Lower leg skin (tissue), 3 donors: Measurements from ENCODE around the gene AKAP12.

Experiments used
- POLR2A ChIP-seq, 2 donors: fragments of 450-650 bp; IDR thresholded peaks; one replicate each; pipeline ENCODE4 v1.6.1; 2016 to 2017; ENCODE audit warnings: antibody characterized with exemption in 2 of 2, mild to moderate bottlenecking in 1 of 2, moderate library complexity in 1 of 2
- TF ChIP-seq, protein P1 (sequence below), 3 donors: fragments of 450-650 bp; IDR thresholded peaks; one replicate each; pipeline ENCODE4 v1.5.1; 2016; ENCODE audit warnings: antibody characterized with exemption in 3 of 3, mild to moderate bottlenecking in 3 of 3, moderate library complexity in 2 of 3

DNA sequence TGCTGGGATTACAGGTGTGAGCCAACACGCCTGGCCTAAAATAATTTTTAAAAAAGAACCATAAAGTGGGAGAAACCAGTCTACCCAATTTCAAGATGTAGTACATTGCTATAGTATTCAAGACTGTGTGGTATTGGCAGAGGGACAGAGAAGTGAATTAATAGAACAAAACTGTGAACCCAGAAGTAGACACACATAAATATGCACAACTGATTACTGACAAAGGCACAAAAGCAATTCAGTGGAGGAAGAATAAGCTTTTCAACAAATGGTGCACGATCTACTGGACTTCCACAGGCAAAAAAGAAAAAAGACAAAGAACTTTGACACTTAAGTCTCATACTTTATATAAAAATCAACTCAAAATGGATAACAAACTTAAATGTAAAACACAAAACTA is 136.1 kb downstream of the AKAP12 start:
- TF ChIP-seq, protein P1, sequence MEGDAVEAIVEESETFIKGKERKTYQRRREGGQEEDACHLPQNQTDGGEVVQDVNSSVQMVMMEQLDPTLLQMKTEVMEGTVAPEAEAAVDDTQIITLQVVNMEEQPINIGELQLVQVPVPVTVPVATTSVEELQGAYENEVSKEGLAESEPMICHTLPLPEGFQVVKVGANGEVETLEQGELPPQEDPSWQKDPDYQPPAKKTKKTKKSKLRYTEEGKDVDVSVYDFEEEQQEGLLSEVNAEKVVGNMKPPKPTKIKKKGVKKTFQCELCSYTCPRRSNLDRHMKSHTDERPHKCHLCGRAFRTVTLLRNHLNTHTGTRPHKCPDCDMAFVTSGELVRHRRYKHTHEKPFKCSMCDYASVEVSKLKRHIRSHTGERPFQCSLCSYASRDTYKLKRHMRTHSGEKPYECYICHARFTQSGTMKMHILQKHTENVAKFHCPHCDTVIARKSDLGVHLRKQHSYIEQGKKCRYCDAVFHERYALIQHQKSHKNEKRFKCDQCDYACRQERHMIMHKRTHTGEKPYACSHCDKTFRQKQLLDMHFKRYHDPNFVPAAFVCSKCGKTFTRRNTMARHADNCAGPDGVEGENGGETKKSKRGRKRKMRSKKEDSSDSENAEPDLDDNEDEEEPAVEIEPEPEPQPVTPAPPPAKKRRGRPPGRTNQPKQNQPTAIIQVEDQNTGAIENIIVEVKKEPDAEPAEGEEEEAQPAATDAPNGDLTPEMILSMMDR (IDR thresholded peaks at IDR 0.05), result no peak
- TF ChIP-seq POLR2A (IDR thresholded peaks at IDR 0.05), result no peak
